Measurements from ENCODE around the gene TUBG1.

Gene TUBG1

GRCh38 chr17:42586514-42587230, 22.8 kb upstream of the TUBG1 start:
- TF ChIP-seq FOXP2 (optimal IDR thresholded peaks at IDR 0.05; ENCODE audit: borderline replicate concordance, extremely low read depth, extremely low read length, insufficient read depth) (no peak), POLR2AphosphoS5 (IDR thresholded peaks at IDR 0.05; ENCODE audit: low read depth, low read length) (no peak), TAF1 (IDR thresholded peaks at IDR 0.05; ENCODE audit: borderline replicate concordance, insufficient read depth, low read length) (no peak), REST (IDR thresholded peaks at IDR 0.05; ENCODE audit: insufficient read depth in 1 of 2, low read depth in 2 of 2, low read length in 2 of 2) (no peak), SIN3A (IDR thresholded peaks at IDR 0.05; ENCODE audit: borderline replicate concordance, insufficient read depth, low read length) (no peak)

- no peak for TF ChIP-seq FOXP2 (optimal IDR thresholded peaks at IDR 0.05; ENCODE audit: borderline replicate concordance, extremely low read depth, extremely low read length, insufficient read depth)
- TF ChIP-seq TAF1 (IDR thresholded peaks at IDR 0.05; ENCODE audit: borderline replicate concordance, insufficient read depth, low read length) = no peak
- TF ChIP-seq REST (IDR thresholded peaks at IDR 0.05; ENCODE audit: insufficient read depth in 1 of 2, low read depth in 2 of 2, low read length in 2 of 2) = no peak
- no peak for TF ChIP-seq SIN3A (IDR thresholded peaks at IDR 0.05; ENCODE audit: borderline replicate concordance, insufficient read depth, low read length)
- TF ChIP-seq POLR2AphosphoS5 (IDR thresholded peaks at IDR 0.05; ENCODE audit: low read depth, low read length) = no peak
Observed at GRCh38 chr17:42590886-42591285, 18.6 kb upstream of the TUBG1 start.

- TF ChIP-seq REST (IDR thresholded peaks at IDR 0.05; ENCODE audit: insufficient read depth in 1 of 2, low read depth in 2 of 2, low read length in 2 of 2) (no peak), SIN3A (IDR thresholded peaks at IDR 0.05; ENCODE audit: borderline replicate concordance, insufficient read depth, low read length) (no peak), TAF1 (IDR thresholded peaks at IDR 0.05; ENCODE audit: borderline replicate concordance, insufficient read depth, low read length) (no peak), POLR2AphosphoS5 (IDR thresholded peaks at IDR 0.05; ENCODE audit: low read depth, low read length) (no peak), FOXP2 (optimal IDR thresholded peaks at IDR 0.05; ENCODE audit: borderline replicate concordance, extremely low read depth, extremely low read length, insufficient read depth) (no peak)
Observed at GRCh38 chr17:42591411-42591810, 18.1 kb upstream of the TUBG1 start.

GRCh38 chr17:42596386-42596785, 13.1 kb upstream of the TUBG1 start:
- no peak for TF ChIP-seq POLR2AphosphoS5 (IDR thresholded peaks at IDR 0.05; ENCODE audit: low read depth, low read length)
- no peak for TF ChIP-seq REST (IDR thresholded peaks at IDR 0.05; ENCODE audit: insufficient read depth in 1 of 2, low read depth in 2 of 2, low read length in 2 of 2)
- no peak for TF ChIP-seq SIN3A (IDR thresholded peaks at IDR 0.05; ENCODE audit: borderline replicate concordance, insufficient read depth, low read length)
- TF ChIP-seq TAF1 (IDR thresholded peaks at IDR 0.05; ENCODE audit: borderline replicate concordance, insufficient read depth, low read length) = no peak
- TF ChIP-seq FOXP2 (optimal IDR thresholded peaks at IDR 0.05; ENCODE audit: borderline replicate concordance, extremely low read depth, extremely low read length, insufficient read depth) = no peak

All from PFSK-1 (cell line).